ENCODE data around the gene HS6ST3.

HS6ST3 gene

DNA sequence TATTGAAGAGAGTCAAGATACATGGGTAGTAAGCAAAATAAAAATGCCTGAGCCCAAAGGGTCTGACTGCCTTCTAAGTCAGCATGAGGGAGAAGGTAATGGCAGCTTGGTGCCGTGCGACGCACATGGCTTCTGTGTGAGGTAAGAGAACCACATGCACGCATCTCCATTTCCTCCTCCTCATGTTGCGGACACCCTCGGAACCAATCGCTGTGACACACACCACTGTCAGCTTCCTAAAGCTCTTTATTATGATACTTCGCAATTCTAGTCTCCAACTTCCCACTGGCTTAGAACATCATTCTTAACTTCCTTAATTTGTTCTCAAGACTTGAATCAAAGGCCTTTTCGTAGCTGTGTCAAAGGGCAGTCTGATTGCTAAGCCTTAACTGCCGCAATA is 734.2 kb downstream of the HS6ST3 start:
- no peak for DNase-seq

- no peak for DNase-seq
These were observed 735.7 kb downstream of the HS6ST3 start for GRCh38 chr13:96825653-96826052.

DNA sequence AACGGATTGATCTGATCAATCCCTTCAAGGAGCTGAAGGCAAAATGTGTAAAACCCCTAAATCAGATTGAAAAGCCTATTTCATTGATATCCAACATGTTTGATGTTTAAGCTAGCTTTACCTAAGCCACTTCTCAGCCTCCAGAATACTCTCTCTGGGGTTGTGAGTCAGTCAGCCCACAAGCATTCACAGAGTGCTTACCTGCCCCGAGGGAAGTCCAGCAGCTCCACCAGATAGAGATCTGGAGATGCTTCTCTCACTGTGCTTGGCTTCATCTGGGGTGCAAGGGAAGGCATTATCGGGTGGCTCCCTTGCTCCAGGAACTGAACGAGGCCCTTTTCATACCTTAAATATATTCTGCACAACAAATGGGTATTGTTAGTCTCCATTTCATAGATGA is 744.7 kb downstream of the HS6ST3 start:
- no peak for DNase-seq

DNA sequence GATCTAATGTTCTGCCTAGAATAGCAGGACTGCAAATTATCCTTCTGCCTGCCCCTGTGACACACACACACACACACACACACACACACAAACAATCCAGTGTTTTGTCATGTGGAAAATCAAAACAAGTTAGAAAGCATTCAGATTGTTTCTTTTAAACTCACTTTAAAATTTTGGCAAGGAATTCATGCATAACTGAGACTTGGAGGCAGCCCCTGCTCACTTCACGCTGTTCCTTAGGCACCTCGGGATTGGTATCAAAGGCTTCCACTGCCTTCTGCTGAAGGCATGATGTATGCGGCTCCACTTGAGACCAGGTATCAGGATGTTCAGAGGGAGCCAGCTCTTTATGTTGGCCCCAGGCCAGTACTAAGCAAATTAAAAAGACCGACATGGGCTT is 745.6 kb downstream of the HS6ST3 start:
- no peak for DNase-seq

DNA sequence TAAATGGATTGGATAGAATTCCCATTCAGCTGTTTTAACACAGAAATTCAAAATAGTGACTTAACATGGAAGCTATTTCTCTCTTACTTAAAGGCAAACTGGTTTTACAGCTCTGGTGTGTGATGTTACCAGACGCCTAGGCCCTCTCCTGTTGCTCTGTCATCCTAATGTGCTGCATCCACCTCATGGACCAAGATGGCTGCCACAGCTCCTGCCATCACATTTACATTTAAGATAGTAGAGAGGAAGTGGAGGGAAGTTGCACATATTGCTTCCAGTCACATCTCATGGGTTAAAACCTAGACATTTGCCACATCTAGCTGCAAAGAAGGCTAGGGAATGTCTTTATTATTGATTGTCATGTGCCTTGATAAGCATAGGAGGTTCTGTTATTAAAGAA is 746.8 kb downstream of the HS6ST3 start:
- no peak for DNase-seq

- DNase-seq = no peak
These were observed 747.9 kb downstream of the HS6ST3 start for GRCh38 chr13:96837809-96838208.

- no peak for DNase-seq
These were observed 754.3 kb downstream of the HS6ST3 start for GRCh38 chr13:96844195-96844594.

DNA sequence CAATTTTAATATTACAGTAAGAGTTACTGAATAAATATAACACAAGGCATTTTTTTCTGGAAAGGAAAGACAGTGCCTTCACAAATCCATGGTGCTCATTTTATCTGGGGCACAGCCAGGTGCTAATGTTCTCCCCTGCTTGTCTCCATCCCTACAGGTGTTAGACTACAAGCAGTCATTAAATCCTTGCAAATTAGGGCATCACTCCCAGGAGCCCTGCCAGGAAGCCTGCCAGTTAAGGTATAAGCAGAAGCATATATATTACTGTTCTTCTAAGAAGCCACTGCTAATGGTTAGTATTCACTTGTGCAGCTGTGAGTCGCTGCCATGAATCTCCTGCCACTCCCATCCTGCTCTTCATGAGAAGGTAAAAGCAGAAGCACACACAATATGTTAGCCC is 754.7 kb downstream of the HS6ST3 start:
- no peak for DNase-seq

DNA sequence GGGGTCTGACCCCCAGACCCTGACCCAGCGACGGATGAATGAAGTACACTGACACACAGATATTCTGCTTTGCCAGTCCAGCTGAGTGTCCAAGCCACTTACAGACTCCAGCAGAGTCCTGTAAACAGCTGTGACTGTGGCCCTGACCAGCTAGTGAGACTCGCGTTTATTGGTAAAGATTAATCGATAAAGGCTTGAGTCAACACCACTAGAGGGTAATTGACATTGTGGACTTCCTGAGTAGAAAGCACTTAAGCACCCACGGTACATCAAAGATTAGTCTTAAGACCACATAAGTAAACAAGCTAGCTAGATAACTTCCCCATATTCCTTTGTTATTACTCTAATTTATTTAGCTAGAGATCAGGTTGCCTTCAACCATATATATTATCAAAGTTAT is 758.4 kb downstream of the HS6ST3 start:
- DNase-seq = no peak

GRCh38 chr13:96849091-96849490 is 759.2 kb downstream of the HS6ST3 start:
- DNase-seq = no peak

GRCh38 chr13:96850538-96851145 is 760.7 kb downstream of the HS6ST3 start:
- no peak for DNase-seq

GRCh38 chr13:96851856-96852445 is 762.0 kb downstream of the HS6ST3 start:
- no peak for DNase-seq

DNA sequence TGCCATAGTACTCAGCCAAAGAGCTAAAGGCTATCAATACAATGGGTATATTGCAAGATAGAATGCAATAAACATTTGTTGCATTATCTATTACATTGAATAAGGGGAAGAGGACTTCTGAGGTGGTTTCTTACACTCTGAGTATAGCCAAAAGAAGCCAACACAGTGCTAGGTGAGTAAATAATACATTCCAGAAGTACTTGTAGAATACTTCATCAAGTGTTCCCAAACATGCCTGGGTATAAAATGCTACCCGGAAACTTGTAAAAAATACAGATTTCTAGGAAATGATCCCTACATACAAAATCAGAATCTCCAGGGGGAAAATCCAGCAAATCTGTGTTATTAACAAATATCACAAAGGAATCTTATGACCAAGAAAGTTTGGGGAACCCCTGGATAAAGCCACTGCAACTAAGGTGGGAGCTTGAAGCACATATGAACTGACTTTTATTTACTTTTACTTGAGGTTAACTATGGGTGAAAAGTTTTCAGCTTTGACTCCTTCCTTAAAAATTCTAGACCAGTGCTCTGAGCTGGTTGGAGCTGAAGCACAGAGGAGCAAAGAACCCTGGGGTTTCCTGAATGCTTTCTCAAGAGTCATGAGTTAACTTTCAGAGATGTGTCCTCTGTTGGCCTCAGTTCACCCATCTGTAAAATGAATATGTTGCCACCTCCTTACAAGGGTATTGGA is 768.4 kb downstream of the HS6ST3 start:
- DNase-seq = no peak

DNA sequence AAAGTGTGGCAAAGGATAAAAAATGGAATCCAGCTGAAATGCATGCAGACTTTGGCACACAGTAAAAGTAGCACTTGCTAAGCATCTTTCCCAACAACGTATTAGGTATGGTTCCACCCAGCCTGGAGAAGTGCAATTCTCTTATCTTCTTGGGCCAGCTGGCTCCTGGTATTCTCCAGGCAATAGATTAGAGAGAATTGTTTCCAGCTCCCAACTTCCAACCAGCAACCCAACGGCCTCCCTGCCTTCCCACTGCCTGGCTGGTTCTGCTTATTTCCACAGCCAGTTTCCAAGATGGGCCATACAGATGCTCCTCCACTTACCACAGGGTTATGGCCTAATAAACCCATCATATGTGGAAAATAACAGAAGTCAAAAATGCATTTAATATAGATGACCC is 771.0 kb downstream of the HS6ST3 start:
- DNase-seq = no peak

- no peak for DNase-seq
These were observed 772.2 kb downstream of the HS6ST3 start for GRCh38 chr13:96862093-96862492.

- DNase-seq = no peak
These were observed 773.1 kb downstream of the HS6ST3 start for GRCh38 chr13:96862999-96863398.

DNA sequence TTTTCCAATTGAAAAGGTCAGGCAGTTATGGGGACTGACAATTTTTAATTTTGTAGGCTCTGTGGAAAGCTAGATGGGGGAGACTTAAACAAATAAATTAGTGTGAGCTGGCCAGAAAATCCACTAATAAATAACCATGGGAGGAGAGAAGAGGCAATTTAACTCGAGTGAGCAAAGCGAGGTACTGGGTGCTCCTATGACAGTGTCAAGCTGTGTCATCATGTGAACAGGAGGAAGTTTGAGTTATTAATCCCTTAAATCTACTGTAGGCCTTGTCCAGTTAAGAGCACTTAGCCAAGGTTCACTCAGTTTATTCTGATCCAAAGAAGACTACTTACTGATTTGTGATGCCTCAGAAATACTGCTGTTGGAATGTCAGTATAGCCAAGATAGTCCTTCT is 781.6 kb downstream of the HS6ST3 start:
- DNase-seq = no peak

- DNase-seq = no peak
These were observed 790.5 kb downstream of the HS6ST3 start for GRCh38 chr13:96880419-96880818.
